ENCODE data around the gene GCNT2. TPM values are rescaled to one million over a fixed set of nuclear protein-coding genes. Genes with fewer than 3 reads are reported as not detected.

Gene GCNT2
- total RNA-seq, 1 experiment from 2014 or later: 0.28 TPM

- no peaks in the 10 kb centered on the region for H3K9me3 ChIP-seq (ENCODE audit: low read depth, low read length, poor library complexity, severe bottlenecking)
- DNase-seq (ENCODE audit: low spot score): no peak
- ChIA-PET CTCF (no interaction called here), POLR2A (ENCODE audit: low non-redundant PET) (no interaction called here)
- BruUV-seq (replicated peaks): no TSS peak
- H3K36me3 ChIP-seq (ENCODE audit: insufficient read depth, low read length, poor library complexity, severe bottlenecking): no peaks in the 10 kb centered on the region
- no peak for TF ChIP-seq CTCF (conservative IDR thresholded peaks at IDR 0.05; ENCODE audit: low read depth, low read length)
- no peak for TF ChIP-seq EZH2 (IDR thresholded peaks at IDR 0.05; ENCODE audit: borderline replicate concordance, low read depth, low read length, poor library complexity, severe bottlenecking)
- no peak overlapping the region for H3K4me3 ChIP-seq (ENCODE audit: low read depth, low read length, poor library complexity, severe bottlenecking)
- H3K27me3 ChIP-seq (replicated peaks; ENCODE audit: insufficient read depth, low read depth, low read length, poor library complexity): no peaks in the 10 kb centered on the region
- no peaks in the 10 kb centered on the region for H3K4me1 ChIP-seq (ENCODE audit: insufficient read depth, low read length, poor library complexity, severe bottlenecking)
- intact Hi-C loops (cut with micrococcal nuclease; ENCODE audit: unreplicated experiment): no loop called here
- H3K27ac ChIP-seq (ENCODE audit: low read depth, low read length, poor library complexity, severe bottlenecking): no peak overlapping the region
Observed at GRCh38 chr6:10644225-10644624, 123.1 kb downstream of the GCNT2 start.

GRCh38 chr6:10655508-10656055, 134.4 kb downstream of the GCNT2 start:
- Histone ChIP-seq H3K4me3 (ENCODE audit: low read depth, low read length, poor library complexity, severe bottlenecking) (no peak overlapping the region), H3K27ac (ENCODE audit: low read depth, low read length, poor library complexity, severe bottlenecking) (no peak overlapping the region), H3K36me3 (ENCODE audit: insufficient read depth, low read length, poor library complexity, severe bottlenecking) (no peaks in the 10 kb centered on the region), H3K27me3 (replicated peaks; ENCODE audit: insufficient read depth, low read depth, low read length, poor library complexity) (peaks cover 48% of the 10 kb centered on the region), H3K4me1 (ENCODE audit: insufficient read depth, low read length, poor library complexity, severe bottlenecking) (no peaks in the 10 kb centered on the region), H3K9me3 (ENCODE audit: low read depth, low read length, poor library complexity, severe bottlenecking) (no peaks in the 10 kb centered on the region)
- intact Hi-C loops (cut with micrococcal nuclease; ENCODE audit: unreplicated experiment): no loop called here
- DNase-seq (ENCODE audit: low spot score): no peak
- BruUV-seq (replicated peaks): no TSS peak
- ChIA-PET POLR2A (ENCODE audit: low non-redundant PET) (no interaction called here), CTCF (no interaction called here)
- TF ChIP-seq CTCF (conservative IDR thresholded peaks at IDR 0.05; ENCODE audit: low read depth, low read length) (no peak), EZH2 (IDR thresholded peaks at IDR 0.05; ENCODE audit: borderline replicate concordance, low read depth, low read length, poor library complexity, severe bottlenecking) (no peak)

- H3K27ac ChIP-seq (ENCODE audit: low read depth, low read length, poor library complexity, severe bottlenecking): no peak overlapping the region
- ChIA-PET POLR2A (ENCODE audit: low non-redundant PET) (no interaction called here), CTCF (no interaction called here)
- no peak overlapping the region for H3K4me3 ChIP-seq (ENCODE audit: low read depth, low read length, poor library complexity, severe bottlenecking)
- DNase-seq (ENCODE audit: low spot score): no peak
- no peaks in the 10 kb centered on the region for H3K9me3 ChIP-seq (ENCODE audit: low read depth, low read length, poor library complexity, severe bottlenecking)
- H3K4me1 ChIP-seq (ENCODE audit: insufficient read depth, low read length, poor library complexity, severe bottlenecking): no peaks in the 10 kb centered on the region
- intact Hi-C loops (cut with micrococcal nuclease; ENCODE audit: unreplicated experiment): no loop called here
- BruUV-seq (replicated peaks): no TSS peak
- TF ChIP-seq CTCF (conservative IDR thresholded peaks at IDR 0.05; ENCODE audit: low read depth, low read length) (no peak), EZH2 (IDR thresholded peaks at IDR 0.05; ENCODE audit: borderline replicate concordance, low read depth, low read length, poor library complexity, severe bottlenecking) (no peak)
- no peaks in the 10 kb centered on the region for H3K36me3 ChIP-seq (ENCODE audit: insufficient read depth, low read length, poor library complexity, severe bottlenecking)
- peaks cover 21% of the 10 kb centered on the region for H3K27me3 ChIP-seq (replicated peaks; ENCODE audit: insufficient read depth, low read depth, low read length, poor library complexity)
Observed at GRCh38 chr6:10658910-10659698, 138.0 kb downstream of the GCNT2 start.
